HepG2 (cell line): ENCODE results near the gene JPH3. TPM values are rescaled to one million over a fixed set of nuclear protein-coding genes. Genes with fewer than 3 reads are reported as not detected.

Experiments
- ATAC-seq: fragments of 200-7000 bp; cut with Tn5 transposase; 3 replicates; pipeline ENCODE4 v1.9.1; 2020; ENCODE audit warnings: mild to moderate bottlenecking, moderate library complexity
- BruUV-seq: library from RNA; stranded (reverse); fragments of 400-500 nt; replicated peaks from 2 replicates; lab custom pipeline; 2021; lab: Mats Ljungman, UMichigan
- CTCF ChIA-PET: fragments of 300-600 bp; formaldehyde crosslinking; extraction: SDS; loops from one replicate; lab custom pipeline; 2021; ENCODE audit warnings: low total read pairs, inconsistent platforms, low intra/inter-chr PET ratio; lab: Yijun Ruan, JAX
- POLR2A ChIA-PET: fragments of 350-600 bp; sonication (Branson Sonifier 250); formaldehyde crosslinking; loops from one replicate; lab custom pipeline; 2020; ENCODE audit warnings: antibody characterized with exemption, inconsistent platforms; lab: Yijun Ruan, JAX
- DNase-seq: peaks from one replicate; pipeline ENCODE4 v3.0.0-alpha.2; 2015; ENCODE audit warnings: low spot score
- FAIRE-seq: peaks from 3 replicates; lab custom pipeline; 2011; peaks lifted over from hg19 to GRCh38; lab: Jason Lieb, UNC
- H2AFZ ChIP-seq: one replicate; pipeline ENCODE4 v1.6.1; 2011; ENCODE audit warnings: low read length, inconsistent platforms
- H3K27ac ChIP-seq: fragments of 300-600 bp; 3 replicates; pipeline ENCODE4 v1.8.0; 2011; ENCODE audit warnings: mixed run types, mild to moderate bottlenecking, mixed read lengths, low read length, inconsistent platforms; ENCODE audit not compliant: insufficient read depth; ENCODE audit errors: extremely low read length
- H3K27me3 ChIP-seq, 2 experiments: fragments of 200-600 bp in 1 of 2; 2 replicates in 1 of 2; 3 replicates in 1 of 2; pipeline versions ENCODE4 v1.6.0 to v1.8.0; 2011; ENCODE audit warnings: low read length in 2 of 2, mild to moderate bottlenecking in 2 of 2, moderate library complexity in 2 of 2, inconsistent platforms in 1 of 2; ENCODE audit not compliant: insufficient read depth in 2 of 2, control insufficient read depth in 1 of 2
- H3K36me3 ChIP-seq, 2 experiments: fragments of 200-600 bp in 1 of 2; replicated peaks in 1 of 2; 2 replicates in 1 of 2; 3 replicates in 1 of 2; pipeline versions ENCODE4 v1.5.1 to v1.8.0; 2011; ENCODE audit warnings: low read length in 2 of 2, inconsistent platforms in 1 of 2; ENCODE audit not compliant: insufficient read depth in 2 of 2, control insufficient read depth in 1 of 2
- H3K4me1 ChIP-seq: 2 replicates; pipeline ENCODE4 v1.5.1; 2012; ENCODE audit warnings: low read length, inconsistent platforms; ENCODE audit not compliant: insufficient read depth
- H3K4me2 ChIP-seq: 2 replicates; pipeline ENCODE4 v1.6.0; 2011; ENCODE audit warnings: low read depth, low read length, inconsistent platforms
- H3K4me3 ChIP-seq, 3 experiments: fragments of 200-600 bp in 1 of 3; sonication (generic), shearing (Covaris generic) in 1 of 3; replicated peaks in 1 of 3; 2 replicates each; pipeline ENCODE4 v1.5.1; 2011 to 2016; ENCODE audit warnings: low read length in 3 of 3, inconsistent platforms in 2 of 3, low read depth in 2 of 3, mild to moderate bottlenecking in 2 of 3, control low read depth in 1 of 3, mixed read lengths in 1 of 3; ENCODE audit not compliant: insufficient read depth in 1 of 3
- H3K79me2 ChIP-seq: one replicate; pipeline ENCODE4 v1.6.1; 2011; ENCODE audit warnings: low read length, inconsistent platforms; ENCODE audit not compliant: insufficient read depth
- H3K9ac ChIP-seq: 2 replicates; pipeline ENCODE4 v1.6.0; 2011; ENCODE audit warnings: mild to moderate bottlenecking, low read depth, low read length, inconsistent platforms; ENCODE audit not compliant: insufficient read depth
- H3K9me3 ChIP-seq: 2 replicates; pipeline ENCODE4 v1.5.1; 2012; ENCODE audit warnings: mild to moderate bottlenecking, low read length
- H4K20me1 ChIP-seq: 2 replicates; pipeline ENCODE4 v1.6.0; 2011; ENCODE audit warnings: inconsistent platforms, mild to moderate bottlenecking, low read length, moderate library complexity; ENCODE audit not compliant: insufficient read depth
- BHLHE40 ChIP-seq: IDR thresholded peaks from 2 replicates; pipeline ENCODE4 v1.6.1; 2011; ENCODE audit warnings: low read length, improper control_type of control experiment
- CBFB ChIP-seq: sonication (generic); formaldehyde crosslinking; IDR thresholded peaks from 2 replicates; pipeline ENCODE4 v1.4.0; 2020; ENCODE audit warnings: missing genetic modification reagents
- FOSL2 ChIP-seq: sonication (generic); formaldehyde crosslinking; IDR thresholded peaks from 2 replicates; pipeline ENCODE4 v1.4.0; 2020; ENCODE audit warnings: missing genetic modification reagents
- HOXA3 ChIP-seq: sonication (generic); formaldehyde crosslinking; IDR thresholded peaks from 2 replicates; pipeline ENCODE4 v1.5.0; 2020; ENCODE audit warnings: missing genetic modification reagents
- HOXA7 ChIP-seq: sonication (generic); formaldehyde crosslinking; IDR thresholded peaks from 2 replicates; pipeline ENCODE4 v1.8.1; 2022; ENCODE audit warnings: mild to moderate bottlenecking, missing genetic modification reagents, moderate library complexity
- MATR3 ChIP-seq: sonication (generic); formaldehyde crosslinking; IDR thresholded peaks from 2 replicates; pipeline ENCODE4 v1.4.0; 2020; ENCODE audit warnings: missing genetic modification reagents
- MAX ChIP-seq: IDR thresholded peaks from 2 replicates; pipeline ENCODE4 v1.6.1; 2012; ENCODE audit warnings: inconsistent platforms
- MNT ChIP-seq: fragments of 450-650 bp; IDR thresholded peaks from 2 replicates; pipeline ENCODE4 v1.6.1; 2016
- PAX8 ChIP-seq: sonication (generic); formaldehyde crosslinking; IDR thresholded peaks from 2 replicates; pipeline ENCODE4 v1.8.0; 2022; ENCODE audit warnings: mild to moderate bottlenecking, missing genetic modification reagents, borderline replicate concordance
- SAFB2 ChIP-seq: sonication (generic); formaldehyde crosslinking; IDR thresholded peaks from 2 replicates; pipeline ENCODE4 v1.5.1; 2020; ENCODE audit warnings: missing genetic modification reagents, low read depth, mild to moderate bottlenecking, borderline replicate concordance
- SMAD9 ChIP-seq: sonication (generic); formaldehyde crosslinking; IDR thresholded peaks from 2 replicates; pipeline ENCODE4 v1.5.1; 2020; ENCODE audit warnings: mild to moderate bottlenecking, missing genetic modification reagents
- TAF1 ChIP-seq: sonication (generic); formaldehyde crosslinking; IDR thresholded peaks from 2 replicates; pipeline ENCODE4 v1.4.0; 2020; ENCODE audit warnings: missing genetic modification reagents
- USF2 ChIP-seq, 2 experiments: sonication (generic) in 1 of 2; formaldehyde crosslinking in 1 of 2; IDR thresholded peaks; 2 replicates each; pipeline versions ENCODE4 v1.5.1 to v1.6.1; 2011 to 2020; ENCODE audit warnings: borderline replicate concordance in 1 of 2, low read depth in 1 of 2, low read length in 1 of 2, mild to moderate bottlenecking in 1 of 2, missing genetic modification reagents in 1 of 2, moderate library complexity in 1 of 2
- ZNF180 ChIP-seq: sonication (generic); formaldehyde crosslinking; IDR thresholded peaks from 2 replicates; pipeline ENCODE4 v1.4.0; 2020; ENCODE audit warnings: low read depth, missing genetic modification reagents, borderline replicate concordance
- ZNF644 ChIP-seq: IDR thresholded peaks from 2 replicates; pipeline ENCODE4 v1.6.1; 2016; ENCODE audit warnings: low read depth
- ZNF790 ChIP-seq: sonication (generic); formaldehyde crosslinking; IDR thresholded peaks from 2 replicates; pipeline ENCODE4 v1.8.0; 2022; ENCODE audit warnings: missing genetic modification reagents, mild to moderate bottlenecking, borderline replicate concordance
- WGBS: methylation state at CpG from one replicate; pipeline ENCODE4 v1.1.6; 2017; ENCODE audit warnings: low lambda C conversion rate; 5-methylcytosine and 5-hydroxymethylcytosine counted together
- in situ Hi-C: cut with HindIII; loops from 2 replicates; pipeline ENCODE4 v1.10.0; 2017; ENCODE audit warnings: low pct_unique_long_range_greater_than_20kb; ENCODE audit not compliant: extremely low pct_ligation_motif_present
- intact Hi-C: fragments of 100-400 bp; cut with micrococcal nuclease; formaldehyde crosslinking; loops from one replicate; pipeline ENCODE4 v1.10.0; 2022; ENCODE audit not compliant: unreplicated experiment
- polyA plus RNA-seq, 8 experiments: library from polyadenylated mRNA; depleted of rRNA in 3 of 8; stranded (reverse) in 7 of 8; unstranded in 1 of 8; fragments of >200 nt; fragmentation: Illumina TruSeq in 4 of 8; extraction: Trizol in 4 of 8; gene quantifications; 2 replicates each; pipeline versions ENCODE4 v1.2.1 to v1.2.3, GENCODE V29; 2011 to 2016; ENCODE audit warnings: low read depth in 4 of 8, missing spikeins in 1 of 8, mixed read lengths in 1 of 8; ENCODE audit not compliant: insufficient read depth in 1 of 8
- total RNA-seq, 5 experiments: library from RNA; depleted of rRNA; stranded (reverse); fragments of >200 nt; fragmentation: Illumina TruSeq; extraction: Trizol; gene quantifications; 2 replicates each; pipeline ENCODE4 v1.2.3, GENCODE V29; 2016; ENCODE audit warnings: low read depth in 1 of 5

The JPH3 gene
- total and polyA plus RNA-seq, 2 of the 13 experiments (the other 11 are each of a cell fraction or from before 2014, with no cell fraction given): not detected

- TF ChIP-seq ZNF790 (CRISPR knock-in tag) (no peak), HOXA3 (no peak), CBFB (no peak)
Observed at GRCh38 chr16:87602001-87602775, at the start of gene JPH3 (continued).

- no peak for ATAC-seq
- Histone ChIP-seq H3K27ac (no peak overlapping the region), H3K9me3 (no peaks in the 10 kb centered on the region), H3K9ac (no peak overlapping the region), H3K4me1 (peaks cover 42% of the 10 kb centered on the region), H3K4me3 (no peak overlapping the region), H3K79me2 (no peaks in the 10 kb centered on the region), H2AFZ (no peak overlapping the region), H3K4me2 (no peak overlapping the region), H4K20me1 (no peaks in the 10 kb centered on the region; the same call in 1 of the 2 replicates), H3K27me3 (peaks cover 16 to 55% of the 10 kb centered on the region in 2 experiments; a peak in 4 of 5 replicates), H3K36me3 (no peaks in the 10 kb centered on the region)
- intact Hi-C loops: no loop called here
- DNase-seq: no peak
- FAIRE-seq: no peak
- BruUV-seq: no TSS peak
- no peak for TF ChIP-seq PAX8 (CRISPR knock-in tag)
- TF ChIP-seq MATR3: no peak
- peak; percentile 72 for TF ChIP-seq MNT
- no peak for TF ChIP-seq SAFB2
- TF ChIP-seq ZNF644: no peak
- peak; percentile 74 for TF ChIP-seq USF2 (IDR thresholded peaks at IDR 0.05; ENCODE audit: low read depth, low read length)
- TF ChIP-seq USF2 (CRISPR knock-in tag; IDR thresholded peaks at IDR 0.05; ENCODE audit: borderline replicate concordance): no peak
- no peak for TF ChIP-seq HOXA7 (CRISPR knock-in tag)
- TF ChIP-seq FOSL2 (CRISPR knock-in tag): peak; percentile 78
- TF ChIP-seq BHLHE40: peak; percentile 88
- no peak for TF ChIP-seq SMAD9 (CRISPR knock-in tag)
- no peak for TF ChIP-seq TAF1
- TF ChIP-seq ZNF180 (CRISPR knock-in tag): no peak
- TF ChIP-seq MAX: 0 out of 2 replicates have a peak, but pooled peaks have one; percentile 24
- WGBS: 29% methylated on average over 16 of the region's 18 CpGs
- POLR2A ChIA-PET: interaction anchor here (1.0 kb wide), 1 partner anchor 15 kb away, joined by 3 read pairs; no protein-coding TSS in a partner anchor
- in situ Hi-C loops: no loop called here
- CTCF ChIA-PET: interaction anchor here (0.7 kb wide), 1 partner anchor 18 kb away, joined by 3 read pairs; no protein-coding TSS in a partner anchor
Observed at GRCh38 chr16:87552772-87553573, 49.3 kb upstream of the JPH3 start.
